Osteoblast (primary cell): ENCODE results near the gene KRTAP15-1. TPM values are rescaled to one million over a fixed set of nuclear protein-coding genes. Genes with fewer than 3 reads are reported as not detected.

Source experiments
- DNase-seq: peaks from one replicate; pipeline ENCODE4 v3.0.0; 2011; ENCODE audit warnings: low spot score, mixed read lengths; ENCODE audit not compliant: insufficient read length; ENCODE audit errors: missing footprints
- H2AFZ ChIP-seq: 2 replicates; pipeline ENCODE4 v1.6.0; 2011; ENCODE audit warnings: mild to moderate bottlenecking, low read length
- H3K27ac ChIP-seq: 2 replicates; pipeline ENCODE4 v1.5.1; 2011; ENCODE audit warnings: mild to moderate bottlenecking, low read depth, low read length, moderate library complexity
- H3K27me3 ChIP-seq: 2 replicates; pipeline ENCODE4 v1.6.0; 2012; ENCODE audit warnings: mild to moderate bottlenecking, control low read depth, inconsistent platforms, low read length, moderate library complexity; ENCODE audit not compliant: insufficient read depth
- H3K36me3 ChIP-seq: 2 replicates; pipeline ENCODE4 v1.5.1; 2011; ENCODE audit warnings: mild to moderate bottlenecking, low read length, control low read depth, moderate library complexity; ENCODE audit not compliant: insufficient read depth
- H3K4me1 ChIP-seq: 2 replicates; pipeline ENCODE4 v1.5.1; 2011; ENCODE audit warnings: mild to moderate bottlenecking, low read length, control low read depth, moderate library complexity; ENCODE audit not compliant: insufficient read depth
- H3K4me2 ChIP-seq: 2 replicates; pipeline ENCODE4 v1.6.0; 2011; ENCODE audit warnings: mild to moderate bottlenecking, low read length; ENCODE audit not compliant: insufficient read depth
- H3K4me3 ChIP-seq: fragments of 200-600 bp; sonication (generic); 3 replicates; pipeline ENCODE4 v1.5.1; 2012; ENCODE audit warnings: mild to moderate bottlenecking, low read length, inconsistent platforms; ENCODE audit not compliant: insufficient read depth
- H3K79me2 ChIP-seq: 2 replicates; pipeline ENCODE4 v1.6.0; 2012; ENCODE audit warnings: mild to moderate bottlenecking, low read length, control low read depth, inconsistent platforms; ENCODE audit not compliant: insufficient read depth
- H3K9me3 ChIP-seq: 2 replicates; pipeline ENCODE4 v1.5.1; 2011; ENCODE audit warnings: low read depth, low read length, control low read depth
- H4K20me1 ChIP-seq: 2 replicates; pipeline ENCODE4 v1.6.0; 2012; ENCODE audit warnings: mild to moderate bottlenecking, low read length, control low read depth; ENCODE audit not compliant: insufficient read depth
- total RNA-seq: library from RNA; depleted of rRNA; stranded (reverse); fragments of >200 nt; gene quantifications from 2 replicates; pipeline ENCODE4 v1.2.3, GENCODE V29; 2012
- TF ChIP-seq, protein P1 (sequence below): IDR thresholded peaks from 2 replicates; pipeline ENCODE4 v1.5.1; 2011; ENCODE audit warnings: mild to moderate bottlenecking, low read depth, low read length, moderate library complexity; ENCODE audit errors: extremely low read depth

KRTAP15-1 gene
- total RNA-seq = not detected in 2 replicates

GRCh38 chr21:30439975-30440374, at the start of gene KRTAP15-1:
TSS of gene KRTAP15-1 (plus strand) at chr21:30440275. CDS start at chr21:30440328, 53 bp downstream.
- TF ChIP-seq, protein P1, sequence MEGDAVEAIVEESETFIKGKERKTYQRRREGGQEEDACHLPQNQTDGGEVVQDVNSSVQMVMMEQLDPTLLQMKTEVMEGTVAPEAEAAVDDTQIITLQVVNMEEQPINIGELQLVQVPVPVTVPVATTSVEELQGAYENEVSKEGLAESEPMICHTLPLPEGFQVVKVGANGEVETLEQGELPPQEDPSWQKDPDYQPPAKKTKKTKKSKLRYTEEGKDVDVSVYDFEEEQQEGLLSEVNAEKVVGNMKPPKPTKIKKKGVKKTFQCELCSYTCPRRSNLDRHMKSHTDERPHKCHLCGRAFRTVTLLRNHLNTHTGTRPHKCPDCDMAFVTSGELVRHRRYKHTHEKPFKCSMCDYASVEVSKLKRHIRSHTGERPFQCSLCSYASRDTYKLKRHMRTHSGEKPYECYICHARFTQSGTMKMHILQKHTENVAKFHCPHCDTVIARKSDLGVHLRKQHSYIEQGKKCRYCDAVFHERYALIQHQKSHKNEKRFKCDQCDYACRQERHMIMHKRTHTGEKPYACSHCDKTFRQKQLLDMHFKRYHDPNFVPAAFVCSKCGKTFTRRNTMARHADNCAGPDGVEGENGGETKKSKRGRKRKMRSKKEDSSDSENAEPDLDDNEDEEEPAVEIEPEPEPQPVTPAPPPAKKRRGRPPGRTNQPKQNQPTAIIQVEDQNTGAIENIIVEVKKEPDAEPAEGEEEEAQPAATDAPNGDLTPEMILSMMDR = no peak
- Histone ChIP-seq H3K4me3 (no peak within 1 kb of the TSS), H3K9me3 (no peaks in the 10 kb centered on the region), H3K27ac (no peak within 1 kb of the TSS), H3K79me2 (no peaks in the 10 kb centered on the region), H3K4me1 (no peaks in the 10 kb centered on the region), H2AFZ (no peak within 1 kb of the TSS), H4K20me1 (no peaks in the 10 kb centered on the region), H3K4me2 (no peak within 1 kb of the TSS), H3K36me3 (no peaks in the 10 kb centered on the region), H3K27me3 (no peaks in the 10 kb centered on the region)
- DNase-seq = no peak

DNA sequence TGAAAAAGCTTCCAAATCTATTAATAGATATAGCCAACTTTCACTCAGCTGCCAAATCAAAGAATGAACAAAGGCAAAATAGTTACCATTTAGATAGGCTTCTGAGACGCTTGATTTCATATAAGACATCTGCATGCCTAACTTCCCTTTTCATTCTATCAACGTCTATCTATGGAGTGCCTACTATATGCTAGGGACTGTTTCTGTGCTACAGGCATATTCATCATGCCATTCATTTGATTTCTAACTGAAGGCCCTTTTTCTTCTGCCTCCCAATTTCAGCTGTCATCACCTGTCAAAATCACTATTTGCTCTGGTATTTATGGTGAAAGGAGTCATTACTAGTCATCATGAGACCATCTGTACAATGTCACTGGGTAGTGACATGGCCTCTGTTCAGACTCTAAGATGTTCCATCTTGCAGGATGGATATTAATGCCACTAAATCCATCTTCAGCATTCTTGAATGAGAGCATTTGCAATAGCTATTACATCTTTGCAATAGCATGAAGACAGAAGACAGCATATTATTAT, 48.5 kb upstream of the KRTAP15-1 start:
- DNase-seq = no peak
- H4K20me1 ChIP-seq = no peaks in the 10 kb centered on the region
- no peaks in the 10 kb centered on the region for H3K79me2 ChIP-seq
- H3K4me2 ChIP-seq = no peak overlapping the region
- TF ChIP-seq, protein P1 = no peak
- H3K27ac ChIP-seq = no peak overlapping the region
- H3K9me3 ChIP-seq = no peaks in the 10 kb centered on the region
- no peaks in the 10 kb centered on the region for H3K4me1 ChIP-seq
- no peaks in the 10 kb centered on the region for H3K27me3 ChIP-seq
- H2AFZ ChIP-seq = no peak overlapping the region
- H3K4me3 ChIP-seq = no peak overlapping the region
- H3K36me3 ChIP-seq = no peaks in the 10 kb centered on the region

GRCh38 chr21:30395731-30396130, 44.3 kb upstream of the KRTAP15-1 start, which contains the start of gene KRTAP13-1:
TSS of gene KRTAP13-1 (plus strand) at chr21:30396031. CDS start at chr21:30396087, 56 bp downstream.
- Histone ChIP-seq H2AFZ (no peak within 1 kb of the TSS), H3K4me1 (no peaks in the 10 kb centered on the region), H3K27me3 (no peaks in the 10 kb centered on the region), H3K36me3 (no peaks in the 10 kb centered on the region), H4K20me1 (no peaks in the 10 kb centered on the region), H3K79me2 (no peaks in the 10 kb centered on the region), H3K4me3 (no peak within 1 kb of the TSS), H3K4me2 (no peak within 1 kb of the TSS), H3K27ac (no peak within 1 kb of the TSS), H3K9me3 (no peaks in the 10 kb centered on the region)
- no peak for DNase-seq
- TF ChIP-seq, protein P1 = no peak

DNA sequence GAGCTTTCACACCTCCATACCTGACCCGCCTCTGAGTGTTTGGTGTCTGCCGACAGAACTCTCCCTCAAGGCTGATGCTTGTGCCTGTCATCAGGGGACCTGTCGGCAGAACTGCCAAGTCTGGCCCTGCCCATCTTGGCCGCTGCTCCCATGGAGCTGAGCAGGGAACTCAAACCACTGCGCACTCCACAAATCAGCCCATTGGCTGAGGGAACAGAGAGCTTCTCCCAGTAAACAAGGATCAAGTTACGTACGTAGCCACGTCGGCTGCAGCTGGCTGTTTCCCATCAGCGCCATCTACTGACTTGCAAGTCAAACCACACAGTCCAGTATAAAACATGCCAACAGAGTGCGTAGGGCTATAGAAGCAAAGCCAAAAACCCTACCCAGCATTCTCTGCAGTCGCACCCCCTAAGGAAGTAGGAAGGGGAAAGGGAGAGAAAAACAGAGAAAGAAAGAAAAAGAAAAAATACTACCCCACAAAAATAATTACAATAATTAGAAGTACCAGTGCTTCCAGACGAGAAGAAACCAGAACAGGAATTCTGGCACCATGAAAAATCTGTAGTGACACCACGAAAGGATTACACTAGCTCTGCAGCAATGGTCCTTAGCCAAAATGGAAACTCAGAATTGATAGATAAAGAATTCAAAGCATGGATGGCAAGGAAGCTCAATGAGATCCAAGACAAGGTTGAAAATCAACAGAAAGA, 31.1 kb upstream of the KRTAP15-1 start:
- Histone ChIP-seq H3K4me1 (no peaks in the 10 kb centered on the region), H3K4me2 (no peak overlapping the region), H4K20me1 (no peaks in the 10 kb centered on the region), H3K79me2 (no peaks in the 10 kb centered on the region), H3K36me3 (no peaks in the 10 kb centered on the region), H3K27me3 (no peaks in the 10 kb centered on the region), H3K4me3 (no peak overlapping the region), H3K9me3 (peaks cover 2% of the 10 kb centered on the region), H2AFZ (peak overlapping the region; percentile 76), H3K27ac (no peak overlapping the region)
- peak; percentile 25 for DNase-seq
- TF ChIP-seq, protein P1 = no peak
